HCT116 (cell line): ENCODE results near the gene OS9. TPM values are rescaled to one million over a fixed set of nuclear protein-coding genes. Genes with fewer than 3 reads are reported as not detected.

ENCODE experiments used
- ATAC-seq: fragments of 200-7000 bp; cut with Tn5 transposase; 2 replicates; pipeline ENCODE4 v1.9.1; 2020; ENCODE audit warnings: mild to moderate bottlenecking, moderate library complexity
- BruUV-seq: library from RNA; stranded (reverse); fragments of 400-500 nt; replicated peaks from 2 replicates; lab custom pipeline; 2021; lab: Mats Ljungman, UMichigan
- CTCF ChIA-PET: fragments of 300-600 bp; sonication (Branson Sonifier 250); formaldehyde crosslinking; loops from one replicate; lab custom pipeline; 2021; ENCODE audit warnings: antibody characterized with exemption; lab: Charles Lee
- POLR2A ChIA-PET: fragments of 300-600, 350-600 bp; sonication (Branson Sonifier 250); formaldehyde crosslinking; loops from one replicate; lab custom pipeline; 2021; ENCODE audit warnings: antibody characterized with exemption; lab: Charles Lee
- RAD21 ChIA-PET, 2 experiments: fragments of 300-600 bp; sonication (Branson Sonifier 250); formaldehyde crosslinking; loops; one replicate each; lab custom pipeline; 2023; ENCODE audit warnings: low total read pairs in 2 of 2; ENCODE audit not compliant: uncharacterized antibody in 2 of 2, unreplicated experiment in 2 of 2, low non-redundant PET in 1 of 2; lab: Charles Lee
- DNase-seq: peaks from one replicate; pipeline ENCODE4 v3.0.0-alpha.2; 2010; ENCODE audit warnings: low read depth, low spot score
- H2AFZ ChIP-seq: fragments of 200-600 bp; shearing (Covaris generic), sonication (generic); 2 replicates; pipeline ENCODE4 v1.6.1; 2017; ENCODE audit warnings: low read depth, mixed run types, mixed read lengths, antibody characterized with exemption, low read length; ENCODE audit not compliant: poor library complexity, severe bottlenecking
- H3K27ac ChIP-seq: 2 replicates; pipeline ENCODE4 v1.5.1; 2012; ENCODE audit warnings: low read depth, low read length
- H3K27me3 ChIP-seq: fragments of 200-600 bp; sonication (generic); 2 replicates; pipeline ENCODE4 v1.6.1; 2016; ENCODE audit warnings: mixed run types, low read length, mixed read lengths; ENCODE audit not compliant: insufficient read depth
- H3K36me3 ChIP-seq, 2 experiments: fragments of 200-500 bp in 1 of 2; fragments of 200-600 bp in 1 of 2; sonication (Bioruptor generic) in 1 of 2; sonication (generic) in 1 of 2; 2 replicates each; pipeline versions ENCODE4 v1.5.1 to v1.6.1; 2014 to 2016; ENCODE audit warnings: low read length in 2 of 2, inconsistent platforms in 1 of 2, mixed read lengths in 1 of 2, mixed run types in 1 of 2; ENCODE audit not compliant: insufficient read depth in 2 of 2, control insufficient read depth in 1 of 2
- H3K4me1 ChIP-seq, 2 experiments: fragments of 200-600 bp in 1 of 2; sonication (generic) in 1 of 2; 2 replicates each; pipeline versions ENCODE4 v1.5.1 to v1.6.1; 2012 to 2017; ENCODE audit warnings: low read length in 2 of 2, inconsistent platforms in 1 of 2, mild to moderate bottlenecking in 1 of 2, mixed read lengths in 1 of 2, mixed run types in 1 of 2, moderate library complexity in 1 of 2; ENCODE audit not compliant: insufficient read depth in 2 of 2, control insufficient read depth in 1 of 2
- H3K4me2 ChIP-seq: fragments of 200-600 bp; sonication (generic); 2 replicates; pipeline ENCODE4 v1.6.1; 2017; ENCODE audit warnings: mixed run types, low read length, mixed read lengths
- H3K4me3 ChIP-seq, 2 experiments: fragments of 200-600 bp in 1 of 2; sonication (generic) in 1 of 2; replicated peaks in 1 of 2; 2 replicates each; pipeline ENCODE4 v1.5.1; 2011 to 2016; ENCODE audit warnings: low read length in 2 of 2, control low read depth in 1 of 2, low read depth in 1 of 2, mild to moderate bottlenecking in 1 of 2, mixed read lengths in 1 of 2, mixed run types in 1 of 2
- H3K79me2 ChIP-seq: fragments of 200-600 bp; sonication (generic); 2 replicates; pipeline ENCODE4 v1.6.1; 2017; ENCODE audit warnings: mild to moderate bottlenecking, mixed run types, low read length, moderate library complexity, mixed read lengths; ENCODE audit not compliant: insufficient read depth
- H3K9ac ChIP-seq: fragments of 200-600 bp; sonication (generic); 2 replicates; pipeline ENCODE4 v1.6.1; 2016; ENCODE audit warnings: low read length, mixed read lengths
- H3K9me2 ChIP-seq: fragments of 200-600 bp; sonication (generic), shearing (Covaris generic); 2 replicates; pipeline ENCODE4 v1.6.1; 2017; ENCODE audit warnings: mixed run types, mild to moderate bottlenecking, moderate library complexity; ENCODE audit not compliant: insufficient read depth
- H3K9me3 ChIP-seq, 2 experiments: fragments of 200-500 bp in 1 of 2; fragments of 200-600 bp in 1 of 2; sonication (Bioruptor generic) in 1 of 2; sonication (generic) in 1 of 2; 2 replicates each; pipeline ENCODE4 v1.6.1; 2014 to 2017; ENCODE audit warnings: low read length in 2 of 2, mixed read lengths in 2 of 2, inconsistent platforms in 1 of 2, low read depth in 1 of 2, mild to moderate bottlenecking in 1 of 2, mixed run types in 1 of 2, moderate library complexity in 1 of 2; ENCODE audit not compliant: control insufficient read depth in 1 of 2, insufficient read depth in 1 of 2
- H4K20me1 ChIP-seq: fragments of 200-600 bp; sonication (generic), shearing (Covaris generic); 2 replicates; pipeline ENCODE4 v1.6.1; 2017; ENCODE audit warnings: mixed run types, mild to moderate bottlenecking, moderate library complexity; ENCODE audit not compliant: insufficient read depth
- CEBPB ChIP-seq: IDR thresholded peaks from 2 replicates; pipeline ENCODE4 v1.6.1; 2012; ENCODE audit warnings: low read depth
- EGR1 ChIP-seq: IDR thresholded peaks from 2 replicates; pipeline ENCODE4 v1.6.1; 2012; ENCODE audit warnings: low read depth
- ELF1 ChIP-seq: IDR thresholded peaks from 2 replicates; pipeline ENCODE4 v1.6.1; 2012; ENCODE audit warnings: low read depth, borderline replicate concordance
- EZH2 ChIP-seq: fragments of 200-600 bp; sonication (generic); IDR thresholded peaks from 2 replicates; pipeline ENCODE4 v1.6.1; 2017; ENCODE audit warnings: antibody characterized with exemption, mixed run types
- EZH2phosphoT487 ChIP-seq: fragments of 200-600 bp; IDR thresholded peaks from 2 replicates; pipeline ENCODE4 v1.6.1; 2018; ENCODE audit warnings: antibody characterized with exemption, borderline replicate concordance
- JUND ChIP-seq: IDR thresholded peaks from 2 replicates; pipeline ENCODE4 v1.6.1; 2012
- TCF7L2 ChIP-seq: IDR thresholded peaks from 2 replicates; pipeline ENCODE4 v1.7.0; 2011; ENCODE audit warnings: borderline replicate concordance, inconsistent platforms; ENCODE audit not compliant: insufficient read depth, insufficient read length; ENCODE audit errors: extremely low read depth
- ZFX ChIP-seq: fragments of 450-650 bp; IDR thresholded peaks from 2 replicates; pipeline ENCODE4 v1.6.1; 2017
- intact Hi-C: fragments of 100-400 bp; cut with micrococcal nuclease; formaldehyde crosslinking; loops from 2 replicates; pipeline ENCODE4 v1.10.0; 2022
- total RNA-seq: library from RNA; stranded (reverse); gene quantifications from one replicate; pipeline ENCODE4 v1.2.1, GENCODE V29; 2021; ENCODE audit not compliant: unreplicated experiment

The OS9 gene
- total RNA-seq, 1 experiment from 2014 or later, result 98.4 TPM

DNA sequence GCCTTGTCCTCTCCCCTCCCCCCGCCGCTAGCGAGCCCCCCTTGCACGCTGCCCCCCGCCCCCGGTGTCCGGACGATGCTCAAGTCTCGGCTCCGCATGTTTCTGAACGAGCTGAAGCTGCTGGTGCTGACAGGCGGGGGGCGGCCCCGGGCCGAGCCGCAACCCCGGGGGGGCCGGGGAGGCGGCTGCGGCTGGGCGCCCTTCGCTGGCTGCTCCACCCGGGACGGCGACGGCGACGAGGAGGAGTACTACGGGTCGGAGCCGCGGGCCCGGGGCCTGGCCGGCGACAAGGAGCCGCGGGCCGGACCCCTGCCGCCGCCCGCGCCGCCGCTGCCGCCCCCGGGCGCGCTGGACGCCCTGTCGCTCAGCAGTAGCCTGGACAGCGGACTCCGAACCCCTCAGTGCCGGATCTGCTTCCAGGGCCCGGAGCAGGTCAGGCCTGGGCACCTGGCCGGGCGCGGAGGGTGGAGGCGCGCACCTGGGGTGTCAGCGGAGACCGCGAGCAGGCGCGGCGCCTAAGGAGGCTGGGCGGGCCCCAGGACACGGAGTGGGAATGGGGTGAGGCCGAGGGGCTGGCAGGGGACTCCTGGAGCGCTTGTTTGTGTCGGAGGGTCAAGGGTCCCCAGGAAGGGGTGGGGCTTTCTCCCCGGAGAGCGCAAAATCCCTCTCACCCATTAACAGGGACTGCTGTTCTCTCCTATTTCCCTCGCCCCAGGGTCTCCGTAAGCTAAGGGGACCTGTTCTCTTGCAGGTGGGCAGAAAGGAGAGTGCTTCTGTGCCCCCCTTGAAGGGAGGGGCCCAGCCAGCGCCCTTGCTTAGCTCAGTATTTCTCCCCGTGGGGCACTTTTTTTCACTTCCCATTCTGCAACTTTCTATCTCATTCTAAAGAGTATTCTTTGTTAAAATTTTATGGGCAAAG is 61.8 kb downstream of the OS9 start:
- no TSS peak for BruUV-seq
- peak overlapping the region; percentile 58; the same call in 1 of the 2 replicates for H3K27ac ChIP-seq
- peak overlapping the region; percentile 48 for H3K9ac ChIP-seq
- peaks cover 0 to 5% of the 10 kb centered on the region in 2 experiments; a peak in 1 of 4 replicates for H3K36me3 ChIP-seq
- no peak overlapping the region for H2AFZ ChIP-seq
- intact Hi-C loops, result no loop called here
- CTCF ChIA-PET, result interaction anchor here (1.6 to 2.3 kb wide), 2 partner anchors 11 to 16 kb away, joined by 6 to 51 read pairs; partner anchors contain the start of genes CYP27B1, EEF1AKMT3 and METTL1
- H3K79me2 ChIP-seq, result peaks cover 15% of the 10 kb centered on the region
- H3K9me3 ChIP-seq, result no peaks in the 10 kb centered on the region
- POLR2A ChIA-PET, result interaction anchor here (0.6 kb wide), 1 partner anchor 542 kb away, joined by 3 read pairs; no protein-coding TSS in a partner anchor
- RAD21 ChIA-PET, result no interaction called here
- no peaks in the 10 kb centered on the region for H3K9me2 ChIP-seq
- H3K27me3 ChIP-seq, result no peaks in the 10 kb centered on the region
- H3K4me2 ChIP-seq, result peak overlapping the region; percentile 93
- no peak for TF ChIP-seq TCF7L2
- TF ChIP-seq EGR1, result no peak
- no peak for TF ChIP-seq JUND
- TF ChIP-seq EZH2, result no peak
- TF ChIP-seq EZH2phosphoT487, result no peak
- TF ChIP-seq CEBPB, result no peak
- TF ChIP-seq ELF1, result no peak
- peak; percentile 60 for TF ChIP-seq ZFX
- no peaks in the 10 kb centered on the region for H4K20me1 ChIP-seq
- no peak for ATAC-seq
- no peak for DNase-seq
- H3K4me1 ChIP-seq, result peaks cover 20 to 44% of the 10 kb centered on the region in 2 experiments
- H3K4me3 ChIP-seq, result peak overlapping the region; percentile 59 to 64
